AG04449 (cell line): ENCODE measurements around the gene PTK6.

Source experiments
- CTCF ChIA-PET: fragments of 350-600 bp; formaldehyde crosslinking; extraction: SDS; loops from one replicate; lab custom pipeline; 2021; ENCODE audit warnings: antibody characterized with exemption; lab: Yijun Ruan, JAX
- POLR2A ChIA-PET: fragments of 400-600, 350-600 bp; formaldehyde crosslinking; extraction: SDS; loops from one replicate; lab custom pipeline; 2020; ENCODE audit warnings: antibody characterized with exemption, inconsistent platforms; lab: Yijun Ruan, JAX
- DNase-seq: peaks from one replicate; pipeline ENCODE4 v3.0.0-alpha.2; 2010; ENCODE audit warnings: low read depth, low spot score
- H3K4me3 ChIP-seq: 2 replicates; pipeline ENCODE4 v1.5.1; 2011; ENCODE audit warnings: low read depth, mild to moderate bottlenecking, control low read depth, low read length
- CTCF ChIP-seq: IDR thresholded peaks from one replicate; pipeline ENCODE4 v1.5.1; 2011; ENCODE audit warnings: mild to moderate bottlenecking, moderate library complexity, low read length, control low read depth, inconsistent platforms; ENCODE audit not compliant: insufficient read depth; ENCODE audit errors: missing control alignments

PTK6 gene

GRCh38 chr20:63566395-63567135, 29.4 kb upstream of the PTK6 start:
- POLR2A ChIA-PET, result no interaction called here
- TF ChIP-seq CTCF, result no peak
- no peak for DNase-seq
- no peak overlapping the region for H3K4me3 ChIP-seq
- CTCF ChIA-PET, result no interaction called here

GRCh38 chr20:63565699-63566335, 28.6 kb upstream of the PTK6 start:
- no peak for DNase-seq
- TF ChIP-seq CTCF, result no peak
- CTCF ChIA-PET, result no interaction called here
- no peak overlapping the region for H3K4me3 ChIP-seq
- POLR2A ChIA-PET, result no interaction called here

GRCh38 chr20:63565021-63565698, 28.0 kb upstream of the PTK6 start:
- no peak for TF ChIP-seq CTCF
- no peak for DNase-seq
- H3K4me3 ChIP-seq, result no peak overlapping the region
- CTCF ChIA-PET, result no interaction called here
- POLR2A ChIA-PET, result interaction anchor here (0.8 kb wide), 1 partner anchor 9 kb away, joined by 5 read pairs; the partner anchor contains the start of gene HELZ2

- no peak overlapping the region for H3K4me3 ChIP-seq
- DNase-seq, result no peak
- POLR2A ChIA-PET, result interaction anchor here (0.8 kb wide), 1 partner anchor 10 kb away, joined by 5 read pairs; the partner anchor contains the start of gene HELZ2
- no peak for TF ChIP-seq CTCF
- CTCF ChIA-PET, result no interaction called here
These were observed 27.0 kb upstream of the PTK6 start for GRCh38 chr20:63564036-63564810.

- no peak for DNase-seq
- H3K4me3 ChIP-seq, result no peak overlapping the region
- ChIA-PET CTCF (no interaction called here), POLR2A (interaction anchor here (0.6 kb wide), 1 partner anchor 8 kb away, joined by 3 read pairs; no protein-coding TSS in a partner anchor)
- TF ChIP-seq CTCF, result no peak
These were observed 26.2 kb upstream of the PTK6 start for GRCh38 chr20:63563225-63563935.
